Ammon's horn (tissue), 1 donor: ENCODE results near the gene KRT7.
A peak's percentile ranks its signal among the peaks of the same experiment; 100 is the strongest.

Experiments
- DNase-seq: peaks from one replicate; pipeline ENCODE4 v3.0.0-alpha.2; 2016; ENCODE audit warnings: low spot score

Gene KRT7

DNA sequence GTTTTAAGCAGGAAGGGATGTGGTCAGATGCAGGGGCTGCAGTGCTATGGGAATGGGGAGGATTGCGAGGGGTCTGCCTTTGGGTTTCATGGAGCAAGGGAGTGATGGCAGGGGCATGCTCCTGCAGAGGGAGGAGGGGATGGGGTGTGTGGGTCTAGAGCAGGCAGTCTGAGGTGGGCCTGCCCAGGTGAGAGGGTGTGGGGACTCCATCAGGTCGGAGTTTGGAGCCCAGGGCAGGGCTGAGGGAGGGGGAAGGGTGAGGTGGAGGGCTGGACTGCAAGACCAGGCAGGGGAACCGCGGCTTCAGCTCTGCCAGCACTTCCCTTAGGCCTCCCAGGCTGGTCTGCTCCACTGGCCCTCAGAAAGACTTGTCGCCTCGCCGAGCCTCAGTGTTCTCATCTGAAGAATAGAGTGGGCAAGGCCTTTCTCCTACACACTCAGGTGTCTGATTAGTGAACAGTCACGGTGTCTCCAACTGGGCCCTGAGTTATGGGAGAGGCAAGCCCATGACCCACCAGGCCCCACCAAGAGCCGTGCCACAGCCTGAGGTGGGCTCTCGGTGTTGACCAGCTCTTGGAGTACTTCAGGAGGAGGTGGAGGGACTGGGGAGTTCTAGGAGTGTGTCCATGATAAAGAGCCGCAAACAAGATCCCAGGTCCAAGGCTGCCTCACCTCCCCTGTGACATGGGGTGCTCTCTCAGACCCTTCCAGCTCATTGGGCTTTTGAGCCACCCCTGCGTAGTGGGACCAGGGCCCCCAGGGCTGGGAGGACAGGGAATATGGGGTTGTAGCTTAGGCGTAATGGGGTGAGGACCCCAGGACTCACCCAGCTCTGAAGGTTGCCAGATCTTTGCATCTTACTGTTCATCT lies 21.1 kb upstream of the KRT7 start:
- no peak for DNase-seq

DNA sequence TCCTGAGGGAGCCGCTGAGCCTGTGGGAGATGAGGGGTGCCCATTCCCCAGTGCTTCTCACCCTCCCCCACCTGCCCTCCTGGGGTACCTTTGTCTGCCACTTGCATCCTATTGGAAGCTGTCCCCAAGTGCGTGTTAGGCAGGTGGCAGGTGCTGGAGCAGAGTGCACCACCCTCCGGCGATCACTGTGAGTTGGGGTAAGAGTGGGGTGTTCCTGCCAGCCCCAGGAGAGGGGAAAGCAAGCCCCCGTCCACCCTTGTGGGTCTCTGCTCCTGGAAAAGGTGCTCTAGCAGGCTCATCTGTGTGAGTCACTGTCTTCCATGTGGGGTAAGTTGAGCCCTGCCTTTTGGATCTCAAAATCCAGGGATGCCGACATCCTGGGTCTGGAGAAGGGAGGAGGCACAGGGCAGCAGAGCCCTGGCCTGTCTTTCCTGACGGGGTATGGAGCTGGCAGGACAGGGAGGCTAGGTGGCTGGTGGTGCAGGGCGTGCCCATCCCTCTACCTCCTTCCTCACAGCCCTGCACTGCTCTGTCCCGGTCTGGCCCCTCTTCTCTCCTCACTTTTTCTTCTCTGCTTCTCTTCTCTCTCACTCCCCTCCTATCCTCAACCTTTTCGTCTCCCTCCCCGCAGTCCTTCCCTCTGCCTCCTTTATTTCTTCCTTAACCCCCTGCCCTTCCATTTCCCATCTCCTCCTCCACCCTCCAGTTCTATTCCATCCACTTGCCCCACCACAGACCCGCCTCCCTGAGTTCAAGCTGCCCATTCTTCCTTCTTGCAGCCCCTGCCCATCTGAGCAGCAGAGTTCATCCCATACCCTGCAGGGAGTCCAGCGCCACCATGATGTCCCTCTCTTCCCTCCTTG lies 20.1 kb upstream of the KRT7 start:
- DNase-seq, result no peak

DNA sequence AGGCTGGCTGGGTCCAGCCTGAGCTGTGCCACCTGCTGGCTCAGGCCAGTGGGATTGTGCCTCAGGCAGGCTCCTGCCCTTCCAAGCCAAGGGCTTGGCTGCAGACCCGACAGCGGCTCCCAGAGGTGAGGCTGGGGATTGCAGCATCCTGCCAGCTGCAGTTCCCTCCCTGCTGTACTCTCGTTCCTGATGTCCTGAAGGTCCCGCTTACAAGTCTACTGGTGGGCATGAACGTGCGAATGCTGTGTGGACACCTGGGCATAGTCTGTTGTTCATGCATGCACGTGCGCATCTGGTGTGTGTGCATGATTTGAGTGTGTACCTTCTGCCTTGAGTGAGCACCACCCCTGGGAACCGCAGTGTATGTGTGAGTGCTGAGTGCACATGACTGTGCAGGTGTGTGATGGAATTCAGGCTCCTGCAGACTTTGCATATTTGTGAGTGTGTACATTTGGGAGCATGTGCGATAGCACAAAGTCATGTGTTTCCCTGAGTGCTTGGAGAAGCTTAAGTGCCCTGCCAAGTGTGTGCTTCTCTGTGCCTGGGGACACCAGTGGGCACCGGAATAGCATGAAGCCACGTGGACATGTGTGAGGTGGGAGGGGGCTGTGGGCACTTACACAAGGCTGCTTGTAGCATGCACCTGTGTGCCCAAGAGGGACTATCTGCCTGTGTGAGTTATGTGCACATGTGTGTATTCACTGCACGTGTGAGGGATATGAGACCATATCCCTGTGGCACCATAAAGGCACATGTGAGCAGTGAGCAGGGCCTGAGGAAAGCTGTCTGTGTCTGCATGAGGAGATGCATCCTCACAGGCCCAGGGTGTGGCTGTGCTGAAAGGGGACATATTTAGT lies 19.3 kb upstream of the KRT7 start:
- peak; percentile 74 for DNase-seq

DNA sequence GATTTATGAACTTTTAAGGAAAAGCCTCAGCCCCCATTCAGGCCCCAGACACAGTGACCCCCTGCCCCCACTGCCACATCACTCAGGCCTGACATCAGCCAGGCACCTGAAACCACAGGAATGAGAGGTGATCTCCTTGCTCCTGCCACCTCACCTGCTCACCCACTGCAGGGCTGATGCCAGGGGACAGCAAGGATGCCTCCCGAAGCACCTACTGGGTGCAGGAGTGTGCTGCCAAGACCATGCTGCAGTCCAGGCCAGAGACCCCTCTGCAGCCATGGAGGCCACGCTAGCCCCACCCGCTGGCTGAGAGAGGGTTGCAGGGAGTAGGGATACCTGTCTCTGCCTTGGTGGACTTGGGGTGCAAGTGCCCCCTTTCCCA lies 18.6 kb upstream of the KRT7 start:
- no peak for DNase-seq

DNA sequence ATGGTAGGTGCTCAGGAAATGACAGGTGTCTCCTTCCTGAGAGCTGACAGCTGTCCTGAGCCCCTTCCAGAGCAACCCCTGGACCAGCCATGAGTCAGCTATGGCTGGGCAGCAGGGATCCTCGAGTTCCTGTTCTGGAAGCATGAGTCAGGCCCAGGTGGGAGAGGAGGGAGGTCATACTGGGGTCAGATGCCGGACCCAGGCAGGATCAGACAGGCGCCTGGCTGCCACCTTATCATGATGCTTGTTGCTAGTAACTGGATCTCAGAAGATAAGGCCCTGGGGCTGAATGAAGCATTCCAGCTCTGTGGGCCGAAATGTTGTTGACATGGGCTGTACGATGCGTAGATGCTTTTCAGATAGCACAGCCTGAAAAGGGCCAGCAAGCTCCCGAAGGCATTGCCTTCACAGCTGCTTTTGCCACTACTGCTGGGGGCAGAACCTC lies 17.4 kb upstream of the KRT7 start:
- no peak for DNase-seq

DNA sequence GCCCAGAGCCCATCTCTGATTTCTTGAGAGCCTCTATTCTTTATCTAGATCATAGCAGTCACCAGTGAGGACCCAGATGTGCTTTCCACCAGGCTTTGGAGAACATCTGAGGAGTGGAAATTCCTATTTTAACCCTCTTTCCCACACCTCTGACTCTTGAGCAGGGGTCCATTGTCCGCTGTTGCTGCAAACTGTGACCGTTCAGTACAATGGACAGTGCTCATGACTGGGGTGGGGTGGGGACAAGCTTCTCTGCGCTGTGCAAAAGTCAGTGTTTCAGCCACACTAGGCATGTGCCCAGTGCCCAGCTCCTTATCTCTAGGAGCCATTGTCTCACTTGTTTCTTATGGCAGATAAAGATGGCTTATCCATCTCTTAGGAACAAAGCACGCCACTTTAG lies 16.9 kb upstream of the KRT7 start:
- DNase-seq, result no peak

DNA sequence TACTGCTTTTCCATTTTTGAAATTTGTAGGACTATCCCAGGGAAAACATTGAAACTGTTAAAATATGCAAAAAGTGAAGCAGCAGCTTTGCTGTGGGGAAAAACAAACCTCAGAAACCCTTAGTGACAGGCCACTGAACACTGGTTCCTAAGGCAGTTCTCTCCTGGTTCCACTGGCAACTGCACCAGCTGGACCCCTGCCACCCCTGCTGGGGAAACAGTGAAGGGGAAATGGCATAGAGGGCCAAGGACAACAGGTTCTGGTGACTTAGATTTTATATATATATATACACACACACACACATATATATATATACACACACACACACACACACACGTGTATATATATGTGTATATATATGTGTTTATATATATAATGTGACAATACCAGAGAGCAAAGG lies 16.2 kb upstream of the KRT7 start:
- DNase-seq, result no peak

DNA sequence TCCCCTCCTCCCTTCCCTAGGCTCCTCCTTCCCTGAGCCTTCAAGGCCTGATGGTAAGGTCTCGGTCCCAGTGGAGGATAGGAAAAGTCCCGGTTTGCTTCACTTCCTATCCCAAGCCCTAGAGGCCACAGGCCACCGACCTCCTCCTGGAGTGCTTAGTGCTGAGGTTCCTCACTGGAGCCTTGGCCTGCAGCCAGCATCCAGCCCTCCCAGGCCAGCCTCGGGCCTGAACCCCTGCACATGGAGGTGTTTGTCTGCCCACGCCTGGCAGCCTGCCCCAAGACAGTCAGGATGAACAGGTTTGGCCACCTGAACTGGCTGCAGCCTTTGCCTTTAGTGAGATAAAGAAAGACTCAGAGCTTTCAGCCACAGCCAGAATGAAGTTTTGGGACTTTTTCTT lies 15.8 kb upstream of the KRT7 start:
- no peak for DNase-seq

DNA sequence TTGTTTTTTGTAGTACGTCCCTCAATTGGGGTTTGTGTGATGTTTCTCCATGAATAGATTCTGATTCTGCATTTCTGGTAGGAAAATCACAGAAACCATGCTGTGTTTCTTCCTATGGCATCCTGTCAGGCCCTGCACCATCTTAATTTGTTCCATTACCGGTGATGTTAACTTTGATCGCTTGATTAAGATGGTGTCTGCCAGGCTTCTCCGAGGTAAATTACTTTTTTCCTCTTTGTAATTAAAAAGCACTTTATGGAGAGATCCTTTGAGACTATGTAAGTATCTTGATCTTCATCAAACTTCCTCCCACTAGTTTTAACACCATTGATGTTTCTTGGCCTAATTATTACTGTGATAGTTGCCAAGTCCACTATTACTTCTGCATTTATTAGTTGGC lies 15.0 kb upstream of the KRT7 start:
- no peak for DNase-seq

DNA sequence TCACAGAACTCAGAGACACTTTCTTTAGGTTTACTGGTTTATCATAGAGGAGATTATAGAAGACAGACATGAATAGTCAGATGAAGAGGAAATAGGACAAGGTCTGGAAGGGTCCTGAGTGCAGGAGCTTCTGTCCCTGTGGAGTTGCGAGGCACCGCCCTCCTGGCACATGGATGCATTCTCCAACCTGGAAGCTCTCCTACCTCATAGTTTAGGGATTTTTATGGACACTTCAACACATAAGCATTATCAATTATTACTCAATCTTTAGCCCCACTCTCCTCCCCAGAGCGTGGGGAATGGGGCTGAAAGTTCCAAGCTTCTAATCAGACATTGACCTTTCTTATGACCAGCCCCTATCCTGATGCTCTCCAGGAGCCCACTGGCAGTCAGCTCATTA lies 12.6 kb upstream of the KRT7 start:
- no peak for DNase-seq

DNA sequence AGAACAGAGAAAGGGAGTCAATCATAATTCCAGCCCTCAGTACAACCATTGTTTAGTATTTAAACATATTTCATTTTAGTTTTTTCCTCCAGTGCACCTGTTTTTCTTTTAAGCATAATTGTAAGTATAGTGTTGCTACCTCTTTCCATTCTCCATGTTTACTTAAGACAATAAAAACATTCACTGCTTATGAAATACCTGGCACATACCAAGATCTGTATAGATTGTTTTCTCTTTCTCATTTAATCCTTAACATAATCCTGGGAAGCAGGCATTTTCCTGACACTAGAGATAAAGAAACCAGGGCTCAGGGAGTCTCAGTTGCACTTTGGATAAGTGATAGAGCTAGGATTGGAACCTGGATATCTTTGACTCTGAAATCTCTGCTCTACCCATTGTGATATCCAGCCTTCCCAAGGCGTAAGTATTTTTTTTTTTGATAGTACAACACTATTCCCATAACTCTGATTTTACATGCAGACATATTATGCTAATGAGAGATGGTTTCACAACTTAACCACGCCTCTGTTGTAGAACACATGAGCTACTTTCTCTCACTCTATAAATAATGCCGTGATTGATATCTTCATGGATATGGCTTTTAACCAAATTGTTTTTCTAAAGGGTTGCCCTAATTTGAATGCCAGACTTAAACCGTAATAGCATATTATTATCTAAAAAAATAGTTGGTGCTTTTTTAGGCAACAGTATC lies 11.8 kb upstream of the KRT7 start:
- DNase-seq, result no peak

DNA sequence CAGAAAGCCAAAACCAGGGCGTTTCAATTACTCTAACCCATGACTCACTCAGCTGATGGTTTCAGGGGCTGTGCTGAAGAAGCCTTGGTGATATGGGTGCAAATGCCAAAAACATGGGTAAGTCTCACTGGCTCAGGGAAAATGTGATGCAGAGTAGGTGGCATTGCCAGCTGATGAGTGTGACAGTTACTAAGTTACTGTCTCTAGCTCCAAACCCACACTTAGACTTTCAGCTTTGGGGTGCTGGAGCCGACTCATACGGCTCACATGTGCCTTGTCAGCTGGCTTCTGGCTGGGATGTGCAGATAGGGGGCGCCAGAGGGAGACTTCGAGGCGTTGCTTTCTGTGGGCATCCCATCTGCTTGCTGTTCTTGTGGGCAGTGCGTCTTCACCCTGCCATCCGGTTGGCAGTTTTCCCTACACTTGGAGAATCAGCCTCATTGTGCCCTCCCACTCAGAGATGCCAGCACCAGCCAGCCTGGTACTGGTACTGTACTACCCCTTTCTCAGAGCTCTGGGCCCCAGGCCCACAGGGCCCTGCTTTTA lies 11.1 kb upstream of the KRT7 start:
- DNase-seq, result peak; percentile 66

DNA sequence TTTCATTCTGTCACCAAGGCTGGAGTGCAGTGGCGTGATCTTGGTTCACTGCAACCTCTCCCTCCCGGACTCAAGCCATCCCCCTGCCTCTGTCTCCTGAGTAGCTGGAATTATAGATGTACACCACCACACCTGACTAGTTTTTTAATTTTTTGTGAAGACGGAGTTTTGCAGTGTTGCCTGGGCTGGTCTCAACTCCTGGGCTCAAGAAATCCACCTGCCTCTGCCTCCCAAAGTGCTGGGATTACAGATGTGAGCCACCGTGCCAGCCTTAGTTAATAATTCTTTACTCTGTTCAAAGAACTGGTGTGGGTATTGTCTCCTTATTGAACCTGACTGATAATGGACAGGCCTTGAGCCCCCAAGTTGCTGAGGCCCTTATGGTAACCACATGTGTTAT lies 10.4 kb upstream of the KRT7 start:
- no peak for DNase-seq

DNA sequence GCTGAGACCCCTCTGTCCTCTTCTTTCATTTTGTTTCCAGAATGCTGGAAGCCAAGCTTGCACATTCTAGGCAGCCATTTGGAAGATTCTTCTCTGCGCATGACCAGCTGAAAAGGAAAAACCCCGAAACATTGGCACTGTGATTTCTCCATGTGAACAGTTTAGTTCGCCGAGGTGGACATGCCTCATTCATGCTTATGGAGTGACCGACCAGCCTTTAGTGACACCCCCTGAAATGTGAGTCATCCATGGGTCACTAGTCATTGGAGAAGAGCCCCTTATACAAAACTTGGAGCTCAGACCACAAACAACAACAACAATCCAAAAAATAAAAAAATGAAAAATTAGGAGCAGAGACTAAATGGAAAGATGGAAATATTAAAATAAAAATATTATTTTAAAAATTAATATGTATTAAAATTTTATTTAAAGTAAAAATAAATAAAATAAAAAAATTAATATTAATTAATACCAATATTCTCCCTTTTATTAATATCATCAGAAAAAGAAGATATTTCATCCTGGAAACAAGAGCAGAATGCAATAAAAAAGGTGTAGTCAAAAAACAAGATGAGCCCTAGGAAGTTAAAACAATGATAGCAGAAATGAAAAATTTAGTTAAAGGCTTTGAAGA lies 9.5 kb upstream of the KRT7 start:
- DNase-seq, result no peak

DNA sequence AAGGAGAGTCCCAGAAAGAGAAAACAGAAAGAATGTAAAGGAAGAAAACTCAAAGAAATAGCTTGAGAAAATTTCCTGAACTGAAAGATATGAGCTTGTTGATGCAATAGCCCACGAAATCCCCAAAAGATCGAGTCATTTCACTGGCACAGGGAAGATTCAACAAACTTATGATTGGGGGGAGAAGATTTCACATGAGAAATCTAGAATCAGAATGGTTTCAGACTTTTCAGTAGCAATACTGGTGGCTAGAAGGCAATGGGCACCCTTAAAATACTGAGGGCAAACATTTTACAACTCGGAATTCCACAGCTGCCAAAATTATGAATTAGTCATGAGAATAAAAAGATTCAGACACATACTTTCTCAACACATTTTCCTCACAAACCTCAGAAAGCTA lies 8.9 kb upstream of the KRT7 start:
- no peak for DNase-seq

DNA sequence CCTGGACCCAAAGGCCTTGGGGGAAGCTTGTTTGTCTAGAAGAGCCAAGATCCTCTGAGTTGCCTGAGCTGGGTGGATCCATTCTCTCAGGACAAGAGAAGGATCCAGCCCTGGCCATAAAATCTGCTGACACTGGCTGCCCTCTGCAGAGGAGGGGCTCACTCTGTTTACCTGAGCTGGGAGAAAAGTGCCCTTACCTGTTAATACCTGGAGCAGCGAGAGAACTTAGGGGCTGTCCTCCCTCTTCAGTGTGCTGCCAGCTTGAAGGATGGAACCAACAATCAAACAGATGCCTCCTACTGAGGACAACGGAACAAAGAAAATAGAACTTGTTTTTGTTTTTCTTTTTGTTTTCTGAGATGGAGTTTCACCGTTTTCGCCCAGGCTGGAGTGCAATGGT lies 7.3 kb upstream of the KRT7 start:
- DNase-seq, result no peak

DNA sequence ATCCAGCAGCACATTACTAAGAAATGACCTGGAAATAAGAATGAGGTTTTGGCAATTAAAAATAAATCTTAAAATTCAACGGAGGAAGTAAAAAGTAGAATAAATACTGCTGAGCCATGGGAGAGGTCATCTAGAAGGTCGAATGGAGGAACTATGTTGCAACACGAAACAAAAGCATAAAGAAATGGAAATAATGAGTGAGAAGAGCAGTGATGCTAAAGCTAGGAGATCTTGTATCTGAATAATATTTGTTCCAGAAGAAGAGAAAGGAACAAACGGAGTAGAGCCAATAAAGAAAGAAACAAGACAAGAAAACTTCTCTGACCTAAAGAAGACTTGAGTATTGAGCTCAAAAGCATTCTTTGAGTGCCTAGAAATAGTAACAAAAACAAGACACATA lies 6.6 kb upstream of the KRT7 start:
- DNase-seq, result no peak

DNA sequence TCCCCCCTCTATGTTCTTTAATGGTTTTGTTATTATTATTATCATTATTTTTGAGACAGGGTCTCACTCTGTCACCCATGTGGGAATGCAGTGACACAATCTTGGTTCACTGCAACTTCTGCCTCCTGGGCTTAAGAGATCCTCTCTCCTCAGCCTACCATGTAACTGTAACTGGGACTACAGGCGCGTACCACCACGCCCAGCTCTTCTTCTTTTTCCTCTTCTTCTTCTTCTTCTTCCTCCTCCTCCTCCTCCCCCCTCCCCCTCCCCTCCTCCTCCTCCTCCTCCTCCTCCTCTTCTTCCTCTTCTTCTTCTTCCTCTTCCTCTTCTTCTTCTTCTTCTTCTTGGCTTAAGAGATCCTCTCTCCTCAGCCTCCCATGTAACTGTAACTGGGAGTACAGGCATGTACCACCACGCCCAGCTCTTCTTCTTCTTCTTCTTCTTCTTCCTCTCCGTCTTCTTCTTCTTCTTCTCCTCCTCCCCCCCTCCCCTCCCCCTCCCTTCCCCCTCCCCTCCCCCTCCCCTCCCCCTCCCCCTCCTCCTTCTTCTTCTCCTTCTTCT lies 5.4 kb upstream of the KRT7 start:
- DNase-seq, result no peak

DNA sequence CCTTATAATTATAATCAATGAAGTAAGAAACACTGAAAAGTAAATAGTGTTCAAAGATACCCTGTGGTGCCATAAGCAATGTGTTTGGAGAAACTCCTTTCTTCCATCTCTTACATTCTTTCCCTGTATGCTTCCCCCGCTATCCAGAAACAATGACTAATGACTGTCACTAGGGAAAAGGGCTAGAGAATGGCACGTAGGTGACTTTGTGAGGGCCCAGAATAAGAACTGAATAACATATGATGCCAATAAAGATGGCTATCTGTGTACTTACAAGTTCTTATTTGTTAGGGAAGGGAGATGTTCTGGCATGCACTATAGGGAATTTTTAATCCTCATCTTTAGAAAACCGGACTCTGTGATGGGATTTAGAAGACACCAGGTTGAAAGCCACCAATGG lies 4.7 kb upstream of the KRT7 start:
- DNase-seq, result no peak

DNA sequence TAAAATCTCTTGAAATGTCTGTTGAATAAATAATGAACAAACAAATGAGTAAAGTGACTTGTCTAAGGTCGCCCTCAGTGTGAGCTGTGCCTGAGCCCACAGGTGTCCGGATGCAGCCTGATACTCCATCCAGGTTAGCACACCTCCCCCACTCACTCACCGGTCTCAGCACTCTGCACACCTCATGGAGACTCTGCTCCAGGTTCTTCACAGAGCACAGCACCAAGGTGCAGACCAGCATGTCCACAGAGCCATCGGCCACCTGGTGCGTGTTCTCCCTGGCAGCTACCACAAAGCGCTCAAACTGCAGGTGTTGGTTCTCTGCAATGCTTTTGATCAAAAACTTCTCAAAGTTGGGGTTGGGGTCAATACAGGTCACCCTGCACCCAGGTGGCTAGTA lies 4.1 kb upstream of the KRT7 start:
- no peak for DNase-seq
